CD14-positive monocyte (primary cell): ENCODE results near the gene RALGDS. TPM values are rescaled to one million over a fixed set of nuclear protein-coding genes. Genes with fewer than 3 reads are reported as not detected.

Source experiments
- DNase-seq, 3 donors: peaks; one replicate each; pipeline ENCODE4 v3.0.0-alpha.2; 2011 to 2022
- H2AFZ ChIP-seq: 2 replicates; pipeline ENCODE4 v1.6.0; 2012; ENCODE audit warnings: mild to moderate bottlenecking, low read depth, low read length, inconsistent platforms; ENCODE audit not compliant: insufficient read depth, poor library complexity, severe bottlenecking
- H3K27ac ChIP-seq, 2 donors: 1 replicate in 1 of 2; 2 replicates in 1 of 2; pipeline ENCODE4 v1.5.1; 2012 to 2013; ENCODE audit warnings: low read length in 2 of 2, control low read depth in 1 of 2, inconsistent platforms in 1 of 2, low read depth in 1 of 2, mild to moderate bottlenecking in 1 of 2
- H3K27me3 ChIP-seq, 2 donors: one replicate each; pipeline versions ENCODE4 v1.6.0 to v1.6.1; 2011 to 2013; ENCODE audit warnings: low read length in 2 of 2; ENCODE audit not compliant: control insufficient read depth in 2 of 2, insufficient read depth in 2 of 2
- H3K36me3 ChIP-seq, 2 donors: replicated peaks in 1 of 2; 1 replicate in 1 of 2; 2 replicates in 1 of 2; pipeline versions ENCODE4 v1.5.1 to v1.6.1; 2012 to 2013; ENCODE audit warnings: low read length in 2 of 2, control low read depth in 1 of 2, inconsistent platforms in 1 of 2, mild to moderate bottlenecking in 1 of 2; ENCODE audit not compliant: insufficient read depth in 2 of 2, control insufficient read depth in 1 of 2
- H3K4me1 ChIP-seq, 2 donors: 1 replicate in 1 of 2; 2 replicates in 1 of 2; pipeline versions ENCODE4 v1.5.1 to v1.6.1; 2012 to 2013; ENCODE audit warnings: low read length in 2 of 2, control low read depth in 1 of 2, inconsistent platforms in 1 of 2, mild to moderate bottlenecking in 1 of 2, moderate library complexity in 1 of 2; ENCODE audit not compliant: insufficient read depth in 2 of 2, control insufficient read depth in 1 of 2
- H3K4me2 ChIP-seq: replicated peaks from 2 replicates; pipeline ENCODE3; 2012; ENCODE audit warnings: low read length, moderate library complexity, mild to moderate bottlenecking; ENCODE audit not compliant: poor library complexity, severe bottlenecking; ENCODE audit errors: extremely low read depth
- H3K4me3 ChIP-seq, 3 experiments: fragments of 200-600 bp in 1 of 3; sonication (generic) in 1 of 3; replicated peaks in 1 of 3; 1 replicate in 2 of 3; 2 replicates in 1 of 3; pipeline ENCODE4 v1.5.1; 2011 to 2013; ENCODE audit warnings: low read length in 3 of 3, mild to moderate bottlenecking in 3 of 3, control low read depth in 2 of 3, low read depth in 2 of 3, inconsistent platforms in 1 of 3, moderate library complexity in 1 of 3
- H3K79me2 ChIP-seq: 2 replicates; pipeline ENCODE4 v1.6.0; 2012; ENCODE audit warnings: mild to moderate bottlenecking, control low read depth, inconsistent platforms, low read length, moderate library complexity; ENCODE audit not compliant: insufficient read depth
- H3K9ac ChIP-seq: 2 replicates; pipeline ENCODE4 v1.6.0; 2017; ENCODE audit warnings: low read length, mild to moderate bottlenecking; ENCODE audit not compliant: insufficient read depth, poor library complexity, severe bottlenecking
- H3K9me3 ChIP-seq, 2 donors: replicated peaks in 1 of 2; 1 replicate in 1 of 2; 2 replicates in 1 of 2; pipeline versions ENCODE4 v1.5.1 to v1.6.1; 2012 to 2013; ENCODE audit warnings: low read length in 2 of 2, control low read depth in 1 of 2; ENCODE audit not compliant: control insufficient read depth in 1 of 2, insufficient read depth in 1 of 2
- H4K20me1 ChIP-seq: 2 replicates; pipeline ENCODE4 v1.6.0; 2012; ENCODE audit warnings: mild to moderate bottlenecking, low read length, control low read depth, moderate library complexity; ENCODE audit not compliant: insufficient read depth
- H3K27ac Mint-ChIP-seq, 7 donors: one replicate each; pipeline ENCODE4 v1.8.0; 2020; ENCODE audit warnings: mild to moderate bottlenecking in 7 of 7, mixed read lengths in 7 of 7, moderate library complexity in 6 of 7, inconsistent platforms in 2 of 7
- H3K27me3 Mint-ChIP-seq, 3 donors: one replicate each; pipeline ENCODE4 v1.8.0; 2021 to 2022; ENCODE audit warnings: low read depth in 3 of 3, mild to moderate bottlenecking in 3 of 3, mixed read lengths in 3 of 3, moderate library complexity in 3 of 3, inconsistent platforms in 1 of 3
- H3K36me3 Mint-ChIP-seq, 2 donors: one replicate each; pipeline ENCODE4 v1.8.0; 2020; ENCODE audit warnings: mixed read lengths in 2 of 2, inconsistent platforms in 1 of 2, mild to moderate bottlenecking in 1 of 2
- H3K4me1 Mint-ChIP-seq: one replicate; pipeline ENCODE4 v1.8.0; 2020; ENCODE audit warnings: mild to moderate bottlenecking, mixed read lengths
- H3K4me3 Mint-ChIP-seq, 2 donors: one replicate each; pipeline ENCODE4 v1.8.0; 2020; ENCODE audit warnings: mild to moderate bottlenecking in 2 of 2, mixed read lengths in 2 of 2, moderate library complexity in 1 of 2
- H3K9me3 Mint-ChIP-seq, 7 donors: one replicate each; pipeline ENCODE4 v1.8.0; 2020 to 2022; ENCODE audit warnings: mixed read lengths in 7 of 7, mild to moderate bottlenecking in 6 of 7, moderate library complexity in 6 of 7, inconsistent platforms in 2 of 7
- CTCF ChIP-seq: fragments of 200-600 bp; IDR thresholded peaks from one replicate; pipeline ENCODE4 v1.8.0; 2022; ENCODE audit warnings: antibody characterized with exemption, mild to moderate bottlenecking
- WGBS: methylation state at CpG from one replicate; pipeline ENCODE4 v1.1.5; 2013; ENCODE audit warnings: missing lambda C conversion rate; ENCODE audit not compliant: insufficient coverage; 5-methylcytosine and 5-hydroxymethylcytosine counted together
- intact Hi-C, 2 donors: fragments of 100-400 bp; cut with micrococcal nuclease; formaldehyde crosslinking; loops; one replicate each; pipeline versions ENCODE4 v1.15.0 to v1.15.1; 2023
- polyA plus RNA-seq, 3 donors: library from polyadenylated mRNA; depleted of rRNA in 1 of 3; unstranded in 2 of 3; stranded (reverse) in 1 of 3; fragments of 300-500 nt in 2 of 3; fragments of >200 nt in 1 of 3; fragmentation: Illumina TruSeq in 2 of 3; gene quantifications; 1 replicate in 2 of 3; 2 replicates in 1 of 3; pipeline ENCODE4 v1.2.3, GENCODE V29; 2012 to 2021

The RALGDS gene
- polyA plus RNA-seq, 3 donors = 3.5 to 63.8 (median 4.2) TPM

- H2AFZ ChIP-seq = no peak overlapping the region
- Mint-ChIP-seq H3K27me3 (peaks cover 4 to 7% (median 5%) of the 10 kb centered on the region in 3 donors), H3K36me3 (peaks cover 57 to 77% of the 10 kb centered on the region in 2 donors), H3K4me1 (peaks cover 20% of the 10 kb centered on the region), H3K27ac (peak overlapping the region in 4 of 7 donors; percentile 24 to 65 (median 62)), H3K4me3 (no peak overlapping the region), H3K9me3 (peaks cover 0 to 4% (median 0%) of the 10 kb centered on the region in 7 donors)
- DNase-seq = no peak
- H3K79me2 ChIP-seq = no peaks in the 10 kb centered on the region
- H3K9me3 ChIP-seq = no peaks in the 10 kb centered on the region
- no peak for TF ChIP-seq CTCF
- peaks cover 15 to 17% of the 10 kb centered on the region in 2 donors for H3K4me1 ChIP-seq
- no peak overlapping the region for H3K4me2 ChIP-seq
- H3K27ac ChIP-seq = no peak overlapping the region
- H3K4me3 ChIP-seq = no peak overlapping the region
- intact Hi-C loops = no loop called here
- peaks cover 12% of the 10 kb centered on the region for H4K20me1 ChIP-seq
- peaks cover 47 to 62% of the 10 kb centered on the region in 2 donors for H3K36me3 ChIP-seq
- 89% methylated on average over 12 of the region's 18 CpGs for WGBS
- no peak overlapping the region for H3K9ac ChIP-seq
- H3K27me3 ChIP-seq = no peaks in the 10 kb centered on the region
Observed at GRCh38 chr9:133107961-133108793, 12.9 kb downstream of the RALGDS start.

- Mint-ChIP-seq H3K27me3 (peaks cover 3 to 8% (median 4%) of the 10 kb centered on the region in 3 donors), H3K27ac (peak overlapping the region in 1 of 7 donors; percentile 12), H3K9me3 (peaks cover 0 to 4% (median 0%) of the 10 kb centered on the region in 7 donors), H3K4me1 (peaks cover 11% of the 10 kb centered on the region), H3K4me3 (no peak overlapping the region), H3K36me3 (peaks cover 64 to 85% of the 10 kb centered on the region in 2 donors)
- no peak overlapping the region for H3K4me3 ChIP-seq
- H3K4me2 ChIP-seq = no peak overlapping the region
- H3K4me1 ChIP-seq = peaks cover 6 to 8% of the 10 kb centered on the region in 2 donors
- H3K27me3 ChIP-seq = no peaks in the 10 kb centered on the region
- no peak for TF ChIP-seq CTCF
- WGBS = 83% methylated on average over 8 of the region's 13 CpGs
- H4K20me1 ChIP-seq = peaks cover 16% of the 10 kb centered on the region
- DNase-seq = no peak
- H3K9ac ChIP-seq = no peak overlapping the region
- intact Hi-C loops = no loop called here
- H3K27ac ChIP-seq = no peak overlapping the region
- H3K79me2 ChIP-seq = no peaks in the 10 kb centered on the region
- peaks cover 54 to 68% of the 10 kb centered on the region in 2 donors for H3K36me3 ChIP-seq
- no peak overlapping the region for H2AFZ ChIP-seq
- H3K9me3 ChIP-seq = no peaks in the 10 kb centered on the region
Observed at GRCh38 chr9:133107245-133107722, 13.8 kb downstream of the RALGDS start.
